GM19467 (cell line): ENCODE results near the gene TMEM179.

Experiments
- ATAC-seq: cut with Tn5 transposase; IDR thresholded peaks from one replicate; pipeline ENCODE4 v1.9.1; 2021; ENCODE audit warnings: mild to moderate bottlenecking, moderate library complexity; ENCODE audit not compliant: unreplicated experiment

The TMEM179 gene

DNA sequence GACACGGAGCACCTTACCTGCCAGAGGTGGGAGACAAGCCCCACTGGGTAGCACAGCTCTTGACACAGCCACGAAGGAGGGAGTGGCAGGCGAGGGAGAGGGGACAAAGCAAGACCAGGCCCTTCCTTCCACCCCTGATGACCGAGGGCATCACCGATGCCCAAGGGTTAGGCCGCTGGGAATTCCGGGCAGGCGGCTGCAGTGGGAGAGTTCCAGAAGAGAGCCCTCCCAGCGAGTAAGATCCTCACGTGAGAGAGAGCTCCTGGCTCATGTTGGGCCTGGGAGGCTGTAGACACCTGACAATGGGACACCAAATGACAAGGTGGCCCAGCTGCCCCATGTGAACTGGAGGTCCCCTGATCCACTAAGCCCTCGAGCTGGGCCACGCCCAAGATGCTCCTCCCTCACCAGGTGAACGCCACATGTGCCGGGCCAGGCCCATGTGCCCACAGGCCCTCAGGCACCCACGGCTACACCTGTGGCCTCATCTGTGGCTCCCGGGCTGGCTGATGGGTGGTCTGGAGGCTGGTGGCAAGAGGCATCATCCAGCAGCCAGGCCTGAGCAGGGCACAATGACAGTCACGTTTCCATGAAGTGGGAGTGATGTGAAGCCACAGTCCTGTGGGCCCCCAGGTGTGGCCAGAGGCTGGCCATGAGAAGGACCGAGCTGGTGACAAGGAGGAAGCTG lies 57.1 kb downstream of the TMEM179 start:
- ATAC-seq = no peak

DNA sequence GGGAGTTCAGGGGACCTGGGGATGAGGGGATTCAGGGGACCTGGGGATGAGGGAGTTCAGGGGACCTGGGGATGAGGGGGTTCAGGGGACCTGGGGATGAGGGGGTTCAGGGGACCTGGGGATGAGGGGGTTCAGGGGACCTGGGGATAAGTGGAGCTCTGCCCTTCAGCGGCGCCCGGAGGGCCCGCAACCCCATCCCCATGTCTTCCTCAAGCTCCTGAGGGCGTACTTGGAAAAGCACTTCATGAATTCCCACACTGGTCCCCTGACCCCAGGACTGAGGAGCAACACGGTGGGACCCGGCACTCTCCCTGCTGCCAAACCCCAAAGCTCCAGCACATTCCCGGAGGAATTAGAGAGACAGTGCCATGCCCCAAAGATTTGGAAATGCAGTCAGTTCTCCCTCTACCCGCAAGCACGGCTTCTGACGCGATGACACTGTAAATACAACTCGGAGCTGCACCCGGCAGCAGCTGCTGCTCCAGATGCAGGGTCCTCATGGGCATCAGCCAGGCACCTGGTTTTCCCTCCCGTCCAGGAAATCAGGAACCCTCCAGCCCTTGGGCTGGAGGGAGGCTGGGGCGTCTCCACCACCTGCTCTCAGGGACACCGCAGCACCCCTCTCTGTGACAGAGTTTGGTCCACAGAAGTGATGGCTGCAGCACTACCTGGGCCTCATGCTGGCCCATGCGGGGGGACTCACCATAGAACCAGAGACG lies 57.8 kb downstream of the TMEM179 start:
- no peak for ATAC-seq

DNA sequence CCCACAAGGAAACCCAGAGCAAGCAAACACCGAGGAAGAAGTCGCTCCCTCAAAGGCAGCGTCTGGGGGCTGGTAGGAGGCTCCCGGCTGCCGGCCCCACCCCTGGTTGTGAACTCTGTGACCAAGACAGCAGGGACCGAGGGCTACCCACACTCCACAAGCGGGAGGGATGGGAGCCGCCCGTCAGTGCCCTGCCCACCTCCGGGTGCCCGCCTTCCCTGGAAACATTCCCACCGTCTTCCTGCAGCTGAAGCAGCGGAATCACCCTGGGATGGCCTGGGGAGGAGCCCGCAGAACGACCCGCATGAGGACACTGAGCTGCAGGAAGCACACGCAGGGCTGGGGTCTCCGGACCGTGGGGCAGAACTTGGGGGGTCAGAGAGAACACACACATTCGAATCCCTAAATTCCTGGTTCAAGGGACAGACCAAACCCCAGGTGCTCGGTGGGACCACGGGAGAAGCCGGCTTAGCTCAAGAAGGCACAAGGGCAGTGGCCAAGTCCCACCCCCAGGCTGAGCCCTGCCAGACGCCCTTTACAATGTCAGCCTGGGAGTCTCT lies 58.5 kb downstream of the TMEM179 start:
- no peak for ATAC-seq

DNA sequence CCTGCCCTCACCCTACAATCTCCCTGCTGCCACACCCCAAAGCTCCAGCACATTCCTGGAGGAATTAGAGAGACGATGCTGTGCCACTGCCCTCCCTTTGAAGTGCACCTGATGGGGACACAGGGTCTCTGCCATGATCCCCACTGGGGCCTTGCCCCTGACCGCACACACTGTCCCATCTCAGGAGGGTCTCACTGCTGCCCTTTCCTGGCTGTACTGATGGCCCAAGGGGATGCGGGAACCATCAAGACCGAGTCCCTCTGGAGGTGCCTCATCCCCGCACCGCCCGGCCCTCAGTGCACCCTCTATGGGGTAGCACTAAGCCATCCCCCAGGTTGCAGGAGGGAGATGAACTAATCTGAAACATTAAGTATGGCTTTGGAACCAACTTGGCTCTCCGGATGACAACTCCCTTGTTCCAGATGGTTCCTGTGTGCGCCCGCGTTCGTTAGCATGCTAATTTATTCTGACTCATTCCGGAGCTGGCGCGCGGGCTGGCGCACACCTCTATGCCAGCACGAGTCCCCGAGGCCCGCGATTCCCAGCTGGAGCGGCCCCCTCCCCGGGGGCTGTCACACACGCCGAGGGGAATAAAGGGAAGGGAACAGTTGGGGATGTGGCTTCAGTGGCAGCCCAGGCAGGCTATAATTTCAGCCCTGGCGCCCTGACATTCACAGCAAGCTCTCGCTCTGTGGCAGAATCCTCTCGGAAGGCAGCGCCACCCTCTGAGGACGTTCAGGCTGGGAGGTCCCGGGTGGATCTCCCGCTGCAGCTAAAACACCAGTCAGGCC lies 59.2 kb downstream of the TMEM179 start:
- no peak for ATAC-seq

DNA sequence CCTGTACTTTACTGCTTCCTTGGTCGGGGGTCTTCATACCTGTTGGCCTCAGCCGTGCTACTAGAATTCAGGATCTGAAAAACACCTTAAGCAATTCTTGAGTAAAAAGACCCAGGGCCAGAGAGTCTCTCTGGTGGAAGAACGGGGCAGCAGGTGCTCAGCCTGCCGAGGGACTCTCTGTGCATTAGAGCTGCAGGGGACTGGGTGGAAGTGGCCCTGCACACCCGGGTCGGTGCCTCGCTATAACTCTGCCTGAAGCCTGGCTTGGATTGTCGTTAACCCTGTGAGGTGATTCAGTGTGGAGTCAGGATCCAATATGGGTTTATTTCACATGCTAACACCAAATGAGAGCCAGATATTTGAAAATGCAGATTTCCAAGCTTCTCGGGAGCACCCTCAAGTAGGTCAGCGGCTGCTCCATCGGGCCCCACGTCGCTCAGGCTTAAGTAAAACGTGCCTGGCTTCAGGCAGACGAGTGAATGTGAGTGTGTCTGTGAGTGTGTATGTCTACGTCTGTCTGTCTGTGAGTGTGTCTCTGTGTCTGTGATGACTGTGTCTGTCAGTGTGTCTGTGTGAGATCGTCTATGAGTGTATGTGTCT lies 60.1 kb downstream of the TMEM179 start:
- ATAC-seq = no peak

DNA sequence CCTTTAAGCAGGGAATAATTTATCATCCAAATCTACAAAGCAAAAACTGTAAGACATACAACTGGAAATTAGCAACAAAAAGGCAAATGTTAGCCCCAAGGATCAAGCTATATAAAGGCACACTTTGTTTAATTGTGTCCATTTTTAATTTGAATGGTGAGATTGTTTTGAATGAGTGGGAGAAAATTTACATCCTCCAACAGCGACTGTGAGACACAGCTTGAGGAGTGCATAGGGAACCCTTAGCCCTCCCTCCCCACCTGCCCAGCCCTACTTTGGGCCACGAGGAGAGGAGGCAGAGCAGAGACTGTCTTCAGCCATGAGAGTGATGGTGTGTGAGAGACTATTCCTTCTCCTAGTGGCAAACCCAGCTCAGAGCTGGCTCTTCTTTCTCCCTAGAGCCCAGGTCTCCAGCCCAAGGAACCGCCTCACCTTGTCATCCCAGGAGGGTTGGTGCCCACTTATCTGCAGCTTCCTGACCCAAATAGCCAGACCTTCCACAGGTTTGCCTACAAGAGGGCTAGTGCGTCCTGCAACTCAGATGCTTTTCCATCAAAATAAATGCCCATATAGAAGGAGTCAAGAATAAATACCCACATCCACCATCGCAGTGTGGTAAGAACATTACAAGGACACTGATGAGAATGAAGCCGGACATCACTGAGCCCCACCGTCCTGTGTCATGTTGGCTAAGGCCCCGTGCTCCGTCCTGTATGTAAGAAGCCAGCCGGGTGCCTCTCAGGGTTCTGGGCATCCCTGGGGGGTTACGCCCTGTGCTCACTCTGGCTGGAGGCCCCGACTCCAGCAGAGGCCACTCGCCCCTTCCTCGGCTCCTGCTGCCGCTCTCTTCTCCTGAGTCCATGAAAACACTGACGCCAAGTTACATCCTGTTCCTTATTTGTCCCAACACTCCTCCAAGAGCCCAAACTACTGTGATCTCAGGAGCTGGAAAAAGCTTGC lies 61.4 kb downstream of the TMEM179 start:
- ATAC-seq = no peak

DNA sequence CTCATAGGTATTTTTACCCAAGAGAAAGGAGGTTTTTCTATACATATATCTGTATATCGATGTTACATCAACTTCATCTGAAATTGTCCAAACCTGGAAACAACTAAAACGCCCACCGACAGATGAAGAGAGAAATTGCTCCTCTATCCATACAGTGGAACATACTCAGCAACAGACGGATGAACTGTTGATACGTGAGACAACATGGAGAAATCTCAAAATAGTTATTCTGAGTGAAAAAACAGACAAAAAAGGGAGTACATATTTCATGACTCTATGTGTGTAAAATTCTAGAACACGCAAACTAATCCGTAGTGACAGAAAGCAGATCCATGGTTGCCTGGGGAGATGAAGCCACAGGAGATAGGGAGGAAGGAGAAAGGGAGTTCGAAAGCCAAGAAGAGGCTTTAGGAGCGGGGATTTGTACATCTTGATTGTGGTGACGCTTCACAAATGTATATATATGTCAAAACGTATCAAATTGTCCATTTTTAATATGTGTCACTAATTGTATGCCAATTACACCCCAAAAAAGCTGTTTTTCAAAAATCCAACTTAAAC lies 62.6 kb downstream of the TMEM179 start:
- ATAC-seq = no peak
